Left renal cortex interstitium (tissue), 4 donors: ENCODE measurements around the gene C11orf54. TPM values are rescaled to one million over a fixed set of nuclear protein-coding genes. Genes with fewer than 3 reads are reported as not detected.

ENCODE experiments used
- polyA plus RNA-seq, 4 donors: library from polyadenylated mRNA; unstranded; fragments of 120-200 nt; gene quantifications; one replicate each; pipeline ENCODE4 v1.2.1, GENCODE V29; 2013; ENCODE audit not compliant: insufficient read length in 4 of 4

C11orf54 gene
- polyA plus RNA-seq, 4 donors, result 160 to 234 (median 180) TPM

Other genes starting within 250 kb of the C11orf54 start
- 10 to 100 TPM; 16.0 to 19.1 (median 18.7) TPM for gene SMCO4, start 198.3 kb upstream of the C11orf54 start, polyA plus RNA-seq
- gene CEP295, start 80.0 kb upstream of the C11orf54 start, polyA plus RNA-seq, result 10 to 100 TPM; 17.3 to 23.7 (median 22.7) TPM
- 100 to 1,000 TPM; 102 to 191 (median 137) TPM for gene TAF1D, start 177 bp upstream of the C11orf54 start, polyA plus RNA-seq
- gene MED17, start 42.6 kb downstream of the C11orf54 start, polyA plus RNA-seq, result 10 to 100 TPM; 31.1 to 49.1 (median 45.9) TPM
- gene VSTM5, start 108.9 kb downstream of the C11orf54 start, polyA plus RNA-seq, result 1 to 10 TPM; 1.0 to 2.7 (median 2.0) TPM